Measurements from ENCODE around the gene CARMIL3. TPM values are rescaled to one million over a fixed set of nuclear protein-coding genes. Genes with fewer than 3 reads are reported as not detected.
"Not testable (repeated sequence)": the region's sequence is repeated elsewhere in the genome, so short reads cannot be mapped to it uniquely, and the experiment has no call there.

CARMIL3 gene
- total RNA-seq, 1 donor from 2014 or later = 1.2 TPM

DNA sequence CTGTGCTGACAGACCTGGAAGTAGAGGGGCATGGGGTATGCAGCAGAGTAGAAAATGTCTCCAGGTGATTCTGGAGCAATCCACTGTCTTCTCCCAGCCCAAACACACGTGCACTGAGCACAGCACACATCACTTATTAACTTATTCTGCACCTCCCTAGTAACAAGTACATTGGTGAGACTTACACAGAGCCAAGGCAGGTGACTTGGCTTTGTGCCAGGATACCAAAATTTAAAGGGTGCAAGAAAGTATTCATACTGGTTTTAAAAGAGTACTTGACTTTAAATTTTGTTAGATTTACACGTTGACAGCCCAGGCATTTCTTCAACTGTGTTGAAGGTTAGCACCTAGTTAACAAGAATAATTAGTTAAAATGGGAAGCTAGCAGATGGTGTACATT lies 11.1 kb upstream of the CARMIL3 start:
- DNase-seq (ENCODE audit: low spot score) = no peak

DNA sequence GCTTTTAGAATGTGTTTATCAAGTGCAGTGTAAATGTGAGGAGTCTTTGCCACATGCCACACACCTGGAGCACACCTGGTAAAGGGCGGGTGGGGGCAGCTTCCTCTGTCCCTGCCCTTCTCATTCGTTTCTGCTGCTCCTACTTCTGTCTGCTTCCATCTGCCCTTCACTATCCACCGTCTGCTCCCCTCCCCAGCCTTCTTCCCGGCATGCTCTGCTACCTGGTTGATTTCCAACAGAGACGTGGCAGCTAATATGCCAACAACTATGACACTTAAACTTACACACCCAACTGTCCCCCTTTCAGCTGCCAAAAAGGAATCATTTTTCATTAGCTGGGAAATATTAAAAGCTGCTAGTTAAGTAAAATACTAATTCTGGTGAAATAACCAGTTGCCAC lies 9.1 kb upstream of the CARMIL3 start:
- DNase-seq (ENCODE audit: low spot score) = no peak

DNA sequence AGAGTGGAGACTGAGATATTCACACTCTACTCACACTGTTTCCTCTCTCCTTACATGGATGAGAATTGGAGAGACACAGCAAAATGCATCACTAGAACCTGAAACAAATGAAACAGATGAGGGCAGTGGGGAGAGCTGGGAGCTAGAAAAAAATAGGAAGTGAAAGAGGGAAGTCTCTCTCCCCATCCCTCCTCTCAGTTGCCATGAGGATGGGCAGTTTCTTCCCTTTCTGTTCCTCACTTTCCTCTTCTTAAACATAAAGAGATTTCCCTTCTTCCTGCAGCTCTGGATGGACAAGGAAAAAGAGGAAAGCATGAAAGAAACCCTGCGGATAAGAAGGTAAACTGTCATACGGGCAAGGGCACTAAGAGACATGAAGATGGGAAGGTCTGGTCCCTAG lies 2.8 kb upstream of the CARMIL3 start:
- DNase-seq (ENCODE audit: low spot score) = not testable (repeated sequence)

DNA sequence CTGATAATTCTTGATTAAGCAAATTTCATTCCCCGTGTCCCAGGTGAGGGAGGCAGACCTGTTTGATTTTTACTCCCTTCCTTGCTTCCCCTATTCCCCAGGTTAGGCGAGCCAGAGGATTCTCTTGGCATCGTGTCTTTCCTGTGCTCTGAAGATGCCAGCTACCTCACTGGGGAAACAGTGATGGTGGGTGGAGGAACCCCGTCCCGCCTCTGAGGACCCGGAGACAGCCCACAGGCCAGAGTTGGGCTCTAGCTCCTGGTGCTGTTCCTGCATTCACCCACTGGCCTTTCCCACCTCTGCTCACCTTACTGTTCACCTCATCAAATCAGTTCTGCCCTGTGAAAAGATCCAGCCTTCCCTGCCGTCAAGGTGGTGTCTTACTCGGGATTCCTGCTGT lies 1.1 kb upstream of the CARMIL3 start:
- DNase-seq (ENCODE audit: low spot score) = not testable (repeated sequence)

DNA sequence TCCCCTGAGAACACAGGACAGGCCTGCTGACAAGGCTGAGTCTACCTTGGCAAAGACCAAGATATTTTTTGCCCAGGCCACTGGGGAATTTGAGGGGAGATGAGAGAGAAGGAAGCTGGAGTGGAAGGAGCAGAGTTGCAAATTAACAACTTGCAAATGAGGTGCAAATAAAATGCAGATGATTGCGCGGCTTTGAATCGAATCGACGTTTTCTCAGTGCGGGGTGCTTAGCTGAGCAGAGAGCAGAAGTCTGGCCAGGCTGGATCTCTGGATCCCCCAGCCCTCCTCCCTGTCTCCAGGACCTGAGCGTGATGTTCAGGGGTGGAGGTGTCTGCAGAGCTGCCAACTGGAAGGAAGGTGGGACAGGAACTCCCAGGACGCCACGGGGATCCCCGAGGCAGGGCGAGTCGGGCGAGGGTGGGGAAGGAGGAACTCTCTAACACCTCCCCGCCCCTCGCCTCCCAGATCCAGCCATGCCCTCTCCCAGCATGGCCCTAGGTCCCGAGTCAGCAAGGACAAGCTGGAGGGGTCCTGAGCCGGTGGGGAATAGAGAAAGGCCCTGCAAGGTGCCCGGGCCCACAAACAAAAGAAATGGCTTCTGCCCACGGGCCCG lies 527 bp upstream of the CARMIL3 start:
- peak; percentile 17 for DNase-seq (ENCODE audit: low spot score)

DNA sequence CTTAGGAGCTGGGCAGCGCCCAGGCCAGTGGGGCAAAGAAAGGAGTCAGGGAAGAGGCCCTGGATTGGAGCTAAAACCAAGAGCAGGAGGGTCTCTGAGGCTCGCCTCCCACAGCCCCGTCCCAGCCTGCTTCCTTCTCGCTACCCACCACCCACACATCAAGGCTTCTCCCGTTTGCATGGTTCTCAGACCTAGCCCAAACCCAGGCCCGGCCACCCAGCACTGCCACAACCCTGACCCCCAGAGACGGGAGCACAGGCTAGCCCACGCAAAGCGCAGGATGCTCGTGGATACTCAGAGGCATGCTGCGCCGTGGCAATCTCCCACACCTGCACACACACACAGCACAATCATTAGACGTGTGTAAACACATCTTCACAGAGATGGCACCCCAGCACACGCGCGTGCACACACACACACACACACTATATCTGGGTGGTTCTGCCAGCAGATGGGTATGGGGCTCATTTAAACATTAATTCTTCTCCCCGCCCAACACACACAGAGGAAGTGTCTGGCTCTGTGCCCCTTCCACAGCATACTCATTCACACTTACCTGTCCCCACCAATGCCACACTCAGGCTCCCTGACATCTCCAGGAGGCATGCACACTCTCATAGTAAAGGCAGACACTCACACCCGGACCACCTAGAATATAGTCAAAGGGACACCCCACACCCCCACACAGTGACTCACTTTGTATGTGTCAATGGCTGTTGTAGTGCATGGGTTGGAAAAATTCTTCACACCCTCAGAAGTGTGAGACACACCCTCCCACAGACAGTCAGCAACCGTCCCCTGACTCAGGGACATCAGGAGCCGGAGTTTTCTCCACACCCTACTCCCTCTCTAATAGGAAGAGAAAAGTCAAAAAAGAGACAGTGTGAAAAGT lies 1.1 kb downstream of the CARMIL3 start:
- DNase-seq (ENCODE audit: low spot score) = no peak

DNA sequence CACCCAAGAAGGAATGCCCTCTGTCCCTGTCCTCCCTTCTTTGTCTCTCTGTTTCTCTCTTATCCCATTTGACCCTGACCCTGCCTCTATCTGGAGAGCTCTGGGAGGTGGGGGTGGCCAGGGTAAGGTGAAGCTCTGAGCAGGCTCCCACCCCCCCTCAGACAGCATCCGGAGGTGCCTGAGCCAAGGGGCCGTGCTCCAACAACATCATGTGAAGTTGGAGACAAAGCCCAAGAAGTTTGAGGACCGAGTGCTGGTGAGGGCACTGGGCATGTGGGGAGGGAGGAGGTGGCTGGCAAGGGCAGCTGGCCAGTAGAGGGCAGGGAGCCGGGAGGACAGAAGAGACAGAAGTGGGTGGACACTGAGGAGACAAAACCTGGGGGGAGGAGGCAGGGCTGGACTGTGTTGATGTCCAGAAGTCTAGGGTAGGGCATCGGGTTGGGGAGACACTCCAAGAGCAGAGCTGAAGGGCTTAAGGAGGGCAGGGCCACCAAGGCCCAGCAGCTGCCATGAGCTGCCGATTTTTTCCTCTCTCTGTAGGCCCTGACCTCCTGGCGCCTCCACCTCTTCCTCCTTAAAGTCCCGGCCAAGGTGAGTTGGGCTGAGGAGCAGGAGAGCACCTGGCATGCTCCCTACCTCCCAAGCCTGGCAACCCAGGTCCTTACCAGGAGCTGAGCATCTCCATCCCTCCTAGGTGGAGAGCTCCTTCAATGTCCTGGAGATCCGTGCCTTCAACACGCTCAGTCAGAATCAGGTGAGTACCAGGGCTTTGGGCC lies 1.9 kb downstream of the CARMIL3 start:
- no peak for DNase-seq (ENCODE audit: low spot score)

DNA sequence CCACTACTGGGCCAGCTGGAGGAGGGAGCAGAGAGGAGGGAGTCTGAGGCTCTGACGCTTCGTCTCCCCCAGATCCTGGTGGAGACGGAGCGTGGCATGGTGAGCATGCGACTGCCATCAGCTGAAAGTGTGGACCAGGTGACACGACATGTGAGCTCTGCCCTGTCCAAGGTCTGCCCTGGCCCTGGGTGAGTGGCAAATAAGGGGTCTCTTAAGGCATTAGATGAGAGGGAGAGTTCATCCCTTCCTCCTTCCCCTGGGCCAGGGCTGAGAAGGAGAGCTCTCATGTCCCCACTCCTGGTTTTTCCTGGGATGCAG lies 2.5 kb downstream of the CARMIL3 start:
- DNase-seq (ENCODE audit: low spot score) = no peak

DNA sequence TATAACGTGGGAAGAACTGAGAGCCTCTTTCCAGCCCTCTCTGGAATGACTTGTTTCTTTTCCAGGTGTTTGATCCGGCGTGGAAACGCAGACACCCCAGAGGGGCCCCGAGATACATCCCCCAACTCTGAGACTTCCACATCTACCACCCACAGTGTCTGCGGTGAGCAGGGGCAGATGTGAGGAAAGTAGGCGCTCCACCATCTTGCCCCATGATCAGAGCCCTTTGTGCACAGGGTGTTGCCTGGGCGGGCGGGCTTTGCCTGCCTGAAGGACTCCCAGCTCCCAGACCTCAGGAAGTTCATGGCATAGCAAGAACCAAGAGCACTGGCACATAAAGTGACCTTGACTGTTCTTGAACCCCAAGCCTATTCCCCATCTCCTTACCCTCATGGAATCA lies 2.8 kb downstream of the CARMIL3 start:
- no peak for DNase-seq (ENCODE audit: low spot score)

DNA sequence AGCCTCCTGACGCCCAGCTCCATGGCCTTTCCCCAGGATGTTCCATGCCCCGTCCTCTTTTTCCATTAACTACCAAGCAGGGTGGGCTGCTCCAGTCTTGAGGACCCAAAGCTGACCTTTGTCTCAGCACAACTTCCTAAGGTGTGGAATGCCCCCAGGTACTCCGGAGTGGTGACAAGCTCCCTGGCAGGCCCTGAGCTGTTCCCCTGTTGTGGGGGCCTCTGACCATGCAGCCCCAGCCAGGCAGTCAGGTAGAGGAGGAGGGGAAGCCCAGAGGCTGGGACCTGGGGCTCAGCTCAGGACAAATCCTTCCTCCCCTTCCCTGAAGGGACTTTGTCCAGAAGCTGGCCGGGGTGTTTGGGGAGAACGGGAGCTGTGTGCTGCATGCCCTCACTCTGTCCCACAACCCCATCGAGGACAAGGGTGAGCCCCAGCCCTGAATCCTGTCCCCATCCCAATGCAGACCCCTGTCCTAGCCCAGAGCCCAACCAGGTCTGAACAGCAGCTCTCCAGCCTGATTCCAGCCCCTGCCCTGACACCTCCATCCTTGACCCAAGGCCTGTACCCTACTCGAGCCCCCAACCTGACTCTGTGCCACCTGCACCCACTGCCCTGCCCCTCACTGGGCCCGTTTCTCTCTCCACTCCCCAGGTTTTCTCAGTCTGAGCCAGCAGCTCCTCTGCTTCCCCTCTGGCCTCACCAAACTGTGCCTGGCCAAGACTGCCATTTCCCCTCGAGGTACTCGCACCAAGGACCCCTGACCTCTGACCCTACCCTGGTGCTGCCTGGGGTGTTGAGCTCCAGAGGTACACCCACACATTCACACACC lies 4.4 kb downstream of the CARMIL3 start:
- no peak for DNase-seq (ENCODE audit: low spot score)

DNA sequence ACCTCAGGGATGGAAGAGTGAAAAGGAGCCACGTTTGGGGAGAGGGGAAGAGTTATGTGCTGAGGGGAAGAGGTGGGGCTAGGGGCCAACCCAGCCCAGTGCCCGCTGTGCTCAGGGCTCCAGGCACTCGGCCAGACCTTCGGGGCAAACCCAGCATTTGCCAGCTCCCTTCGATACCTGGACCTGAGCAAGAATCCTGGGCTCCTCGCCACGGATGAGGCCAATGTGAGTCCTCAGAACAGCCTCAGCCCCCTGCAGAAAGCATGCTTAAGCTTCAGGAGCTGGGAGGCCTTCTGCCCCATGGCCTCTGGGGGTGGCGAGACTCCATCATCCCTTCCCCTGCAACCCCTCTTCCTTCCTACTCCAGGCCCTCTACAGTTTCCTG lies 5.0 kb downstream of the CARMIL3 start:
- DNase-seq (ENCODE audit: low spot score) = no peak

DNA sequence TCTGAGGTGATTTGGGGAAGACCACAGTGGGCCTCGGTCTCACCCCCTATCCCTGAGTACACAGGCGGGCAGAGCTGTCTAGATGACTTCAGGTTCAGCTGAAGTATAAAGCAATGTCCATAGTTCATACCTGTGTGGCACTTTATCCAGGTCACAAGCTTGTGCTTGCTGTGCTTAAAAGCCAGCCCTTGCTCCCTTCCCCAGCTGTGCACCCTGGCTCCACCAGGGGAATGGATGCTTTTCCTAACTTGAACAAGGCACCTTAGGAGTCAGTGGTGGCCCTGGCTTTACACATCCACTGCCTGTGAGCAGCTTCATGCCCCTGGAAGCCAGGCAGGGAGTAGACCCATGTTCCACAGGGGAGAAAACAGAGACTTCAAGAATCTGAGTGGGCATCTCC lies 5.5 kb downstream of the CARMIL3 start:
- no peak for DNase-seq (ENCODE audit: low spot score)

DNA sequence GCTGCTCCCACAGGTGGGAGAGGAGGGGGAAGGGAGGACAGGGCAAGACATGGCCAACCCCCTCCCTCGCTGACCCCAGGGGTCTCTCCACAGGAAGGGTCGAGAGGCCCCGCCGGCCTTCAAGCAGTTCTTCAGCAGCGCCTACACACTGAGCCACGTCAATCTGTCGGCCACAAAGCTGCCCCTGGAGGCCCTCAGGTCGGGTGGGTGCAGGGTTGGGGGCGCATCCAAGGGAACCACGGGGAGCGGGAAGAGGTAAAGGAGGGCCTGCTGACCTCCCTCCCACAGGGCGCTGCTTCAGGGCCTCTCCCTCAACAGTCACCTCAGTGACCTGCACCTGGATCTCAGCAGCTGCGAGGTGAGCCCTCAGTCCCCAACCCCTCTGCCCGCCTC lies 6.1 kb downstream of the CARMIL3 start:
- no peak for DNase-seq (ENCODE audit: low spot score)

DNA sequence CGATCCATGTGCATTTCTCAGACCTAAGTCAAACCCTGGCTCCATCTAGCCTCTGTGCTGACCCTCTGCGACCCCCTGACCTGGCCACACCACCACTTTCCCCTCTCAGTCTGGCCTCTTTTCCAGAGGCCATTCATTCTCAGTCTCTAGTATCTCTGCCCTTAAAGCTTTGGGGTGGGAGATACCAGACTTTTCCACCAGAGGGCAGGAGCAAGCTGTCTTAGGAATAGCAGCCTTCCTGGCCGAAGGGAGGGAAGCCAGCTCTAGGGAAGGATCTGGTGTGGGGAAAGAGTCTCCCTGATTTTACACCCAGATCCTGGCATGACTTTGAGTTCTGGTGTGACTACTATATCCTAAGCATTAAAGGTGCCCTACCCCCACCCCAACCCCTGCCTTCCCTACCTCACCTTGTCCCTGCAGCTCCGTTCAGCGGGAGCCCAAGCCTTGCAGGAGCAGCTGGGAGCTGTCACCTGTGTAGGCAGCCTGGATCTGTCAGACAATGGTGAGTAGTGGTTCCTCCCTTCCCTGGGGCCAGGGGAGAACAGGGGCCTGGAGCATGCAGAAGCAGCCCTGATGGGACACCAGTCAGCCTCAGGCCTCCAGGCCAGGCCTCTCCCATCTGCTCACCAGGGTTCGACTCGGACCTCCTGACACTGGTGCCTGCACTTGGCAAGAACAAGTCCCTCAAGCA lies 6.6 kb downstream of the CARMIL3 start:
- peak; percentile 84 for DNase-seq (ENCODE audit: low spot score)

DNA sequence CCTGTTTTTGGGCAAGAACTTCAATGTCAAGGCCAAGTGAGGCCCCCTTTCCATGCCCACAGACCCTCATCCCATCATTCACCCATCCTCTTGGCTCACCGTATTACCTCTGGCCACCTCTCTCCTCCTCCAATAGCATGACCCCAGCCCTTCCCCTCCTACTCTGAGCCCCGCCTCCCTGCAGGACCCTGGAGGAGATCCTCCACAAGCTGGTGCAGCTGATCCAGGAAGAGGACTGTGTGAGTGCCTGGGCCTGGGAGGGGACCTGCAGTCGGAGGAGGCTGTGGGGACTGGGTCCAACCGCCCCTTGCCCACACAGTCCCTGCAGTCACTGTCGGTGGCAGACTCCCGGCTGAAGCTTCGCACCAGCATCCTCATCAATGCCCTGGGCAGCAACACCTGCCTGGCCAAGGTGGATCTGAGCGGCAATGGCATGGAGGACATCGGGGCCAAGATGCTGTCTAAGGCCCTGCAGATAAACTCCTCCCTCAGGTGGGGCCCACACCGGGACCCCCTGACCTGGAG lies 7.2 kb downstream of the CARMIL3 start:
- DNase-seq (ENCODE audit: low spot score) = no peak

DNA sequence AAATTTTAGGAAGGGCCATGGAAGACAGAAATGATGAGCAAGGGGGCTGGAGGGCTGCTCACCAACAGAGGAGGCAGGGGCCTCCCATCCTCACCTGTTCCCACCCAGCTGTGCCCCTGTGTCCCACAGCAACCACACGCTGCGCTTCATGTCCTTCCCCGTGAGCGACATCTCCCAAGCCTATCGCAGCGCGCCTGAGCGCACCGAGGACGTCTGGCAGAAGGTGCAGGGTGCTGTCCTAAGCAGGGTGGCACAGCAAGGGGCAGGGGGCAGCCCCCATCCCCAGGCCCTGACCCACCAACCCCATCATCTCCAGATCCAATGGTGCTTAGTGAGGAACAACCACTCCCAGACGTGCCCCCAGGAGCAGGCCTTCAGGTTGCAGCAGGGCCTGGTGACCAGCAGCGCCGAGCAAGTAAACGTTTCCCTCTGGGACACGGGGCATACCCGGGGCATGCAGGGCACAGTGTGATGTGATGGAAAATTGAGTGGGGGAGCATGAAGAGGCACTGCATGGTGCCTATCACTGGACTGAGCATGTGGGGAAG lies 8.1 kb downstream of the CARMIL3 start:
- DNase-seq (ENCODE audit: low spot score) = no peak

DNA sequence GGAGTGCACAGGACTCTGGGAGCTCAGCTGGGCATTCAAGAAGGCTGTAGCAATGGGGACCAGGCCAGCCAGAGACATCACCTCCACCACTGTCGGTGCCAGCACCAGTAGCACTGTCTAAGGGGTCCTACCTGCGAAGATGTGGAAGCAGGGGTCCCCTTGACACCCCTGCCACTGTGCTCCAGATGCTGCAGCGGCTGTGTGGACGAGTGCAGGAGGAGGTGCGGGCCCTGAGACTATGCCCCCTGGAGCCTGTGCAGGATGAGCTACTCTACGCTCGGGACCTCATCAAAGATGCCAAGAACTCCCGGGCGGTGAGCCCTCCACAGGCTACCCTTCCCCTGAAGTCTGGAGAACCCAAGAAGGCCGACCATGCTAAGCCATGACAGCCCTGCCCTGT lies 8.6 kb downstream of the CARMIL3 start:
- no peak for DNase-seq (ENCODE audit: low spot score)

DNA sequence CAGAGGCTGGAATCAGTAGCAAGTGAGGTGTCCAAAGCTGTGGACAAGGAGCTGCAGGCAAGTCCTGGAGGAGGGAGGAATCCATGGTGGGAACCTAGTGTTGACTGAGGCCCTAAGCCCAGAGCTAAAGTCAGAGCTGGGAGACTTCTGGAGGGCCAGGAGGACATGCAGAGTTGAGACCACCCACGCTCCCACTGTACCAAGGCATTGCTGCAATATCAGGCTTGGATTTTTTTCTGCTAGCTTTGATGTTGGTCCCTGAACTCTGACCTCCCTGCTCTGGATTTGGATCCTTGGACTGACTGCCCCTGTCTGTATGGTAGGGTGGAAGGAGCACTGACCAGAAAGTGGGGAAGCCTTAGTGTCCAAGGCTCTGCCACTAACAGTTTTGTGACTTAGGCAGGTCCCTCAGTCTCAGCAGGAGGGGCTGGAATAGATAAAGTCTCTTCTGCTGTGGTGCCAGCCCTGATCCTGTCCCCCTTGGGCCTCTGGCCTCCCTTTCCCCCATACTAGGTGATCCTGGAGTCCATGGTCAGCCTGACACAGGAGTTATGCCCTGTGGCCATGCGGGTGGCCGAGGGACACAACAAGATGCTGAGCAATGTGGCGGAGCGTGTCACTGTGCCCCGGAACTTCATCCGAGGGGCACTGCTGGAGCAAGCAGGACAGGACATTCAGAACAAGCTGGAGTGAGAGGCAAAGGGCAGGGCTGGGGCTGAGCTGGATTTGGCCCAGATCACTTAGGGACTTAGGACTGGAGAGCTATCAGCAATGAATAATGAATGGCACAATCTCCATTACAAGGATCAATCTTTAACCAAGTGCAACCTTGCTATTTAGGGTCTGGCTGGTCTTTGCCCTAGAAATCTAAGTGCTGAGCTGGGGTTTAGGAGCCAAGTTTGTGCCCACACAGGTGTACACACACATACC lies 9.4 kb downstream of the CARMIL3 start:
- DNase-seq (ENCODE audit: low spot score) = no peak

DNA sequence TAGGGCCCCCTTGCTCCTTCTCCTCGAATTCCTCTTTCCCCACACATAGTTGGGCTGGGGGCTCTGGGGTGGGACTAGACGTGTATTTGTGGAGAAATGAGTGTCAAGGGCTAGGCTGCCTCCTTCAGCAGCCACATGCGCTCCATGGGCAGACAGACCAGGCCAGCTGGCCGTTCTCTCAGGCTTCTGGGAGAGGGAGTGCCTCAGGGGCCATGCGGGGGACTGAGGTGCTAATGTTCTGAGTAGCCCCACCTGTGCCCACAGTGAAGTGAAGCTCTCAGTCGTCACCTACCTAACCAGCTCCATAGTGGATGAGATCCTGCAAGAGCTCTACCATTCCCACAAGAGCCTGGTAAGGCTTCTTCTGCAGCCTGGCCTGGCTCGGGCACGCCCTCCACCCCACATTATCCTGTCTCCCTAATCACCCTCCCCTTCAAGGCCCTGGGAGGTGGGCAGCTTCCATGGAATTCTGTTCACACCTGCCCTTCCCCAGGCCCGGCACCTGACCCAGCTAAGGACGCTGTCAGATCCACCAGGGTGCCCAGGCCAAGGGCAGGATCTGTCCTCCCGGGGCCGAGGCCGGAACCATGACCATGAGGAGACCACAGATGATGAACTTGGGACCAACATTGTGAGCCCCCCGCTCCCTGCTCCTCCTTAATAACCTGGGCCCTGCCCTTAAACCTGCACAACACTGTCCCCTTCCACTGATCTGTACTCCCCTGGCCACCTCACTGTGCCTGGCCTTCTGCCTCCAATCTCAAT lies 10.6 kb downstream of the CARMIL3 start:
- no peak for DNase-seq (ENCODE audit: low spot score)

Data from umbilical cord (tissue), 2 donors.